Muscle layer of duodenum (tissue), 2 donors: ENCODE results near the gene MORF4L1.

Experiments used
- H3K27ac ChIP-seq: one replicate; pipeline ENCODE4 v1.7.0; 2013; ENCODE audit warnings: mild to moderate bottlenecking, low read length
- H3K27me3 ChIP-seq: one replicate; pipeline ENCODE4 v1.7.0; 2013; ENCODE audit warnings: low read depth, mild to moderate bottlenecking, control low read depth, low read length
- H3K36me3 ChIP-seq, 2 donors: one replicate each; pipeline ENCODE4 v1.7.0; 2013; ENCODE audit warnings: low read length in 2 of 2, control low read depth in 1 of 2, mild to moderate bottlenecking in 1 of 2; ENCODE audit not compliant: insufficient read depth in 2 of 2, control insufficient read depth in 1 of 2
- H3K4me1 ChIP-seq, 2 donors: one replicate each; pipeline ENCODE4 v1.7.0; 2013; ENCODE audit warnings: low read length in 2 of 2, mild to moderate bottlenecking in 2 of 2, control low read depth in 1 of 2, moderate library complexity in 1 of 2; ENCODE audit not compliant: insufficient read depth in 2 of 2, control insufficient read depth in 1 of 2
- H3K4me3 ChIP-seq, 2 donors: one replicate each; pipeline ENCODE4 v1.7.0; 2013; ENCODE audit warnings: low read length in 2 of 2, low read depth in 1 of 2, mild to moderate bottlenecking in 1 of 2
- H3K9me3 ChIP-seq, 2 donors: one replicate each; pipeline ENCODE4 v1.7.0; 2013; ENCODE audit warnings: low read length in 2 of 2, control low read depth in 1 of 2, mild to moderate bottlenecking in 1 of 2; ENCODE audit not compliant: control insufficient read depth in 1 of 2
- donor health status: healthy.

MORF4L1 gene

DNA sequence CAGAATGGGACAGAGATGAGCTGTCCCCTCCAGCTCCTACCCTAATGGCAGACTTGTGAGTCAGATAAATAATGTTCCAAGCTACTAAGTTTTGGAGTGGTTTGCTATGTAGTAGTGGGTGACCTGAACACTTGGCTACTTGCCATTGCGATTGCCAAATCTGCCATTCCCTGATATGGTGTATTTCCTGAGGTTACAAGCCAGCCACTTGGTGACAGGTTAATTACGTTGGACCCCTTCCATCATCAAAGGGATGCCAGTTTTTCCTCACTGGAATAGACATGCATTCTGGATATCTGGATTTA lies 33.6 kb downstream of the MORF4L1 start:
- Histone ChIP-seq H3K36me3 (peaks cover 51 to 52% of the 10 kb centered on the region in 2 donors), H3K4me1 (peaks cover 0 to 35% of the 10 kb centered on the region in 2 donors), H3K27me3 (no peaks in the 10 kb centered on the region), H3K27ac (no peak overlapping the region), H3K9me3 (no peaks in the 10 kb centered on the region), H3K4me3 (no peak overlapping the region)

GRCh38 chr15:78907577-78907976 lies 34.9 kb downstream of the MORF4L1 start:
- no peaks in the 10 kb centered on the region for H3K9me3 ChIP-seq
- peaks cover 0 to 31% of the 10 kb centered on the region in 2 donors for H3K4me1 ChIP-seq
- no peak overlapping the region for H3K4me3 ChIP-seq
- no peaks in the 10 kb centered on the region for H3K27me3 ChIP-seq
- H3K36me3 ChIP-seq: peaks cover 39 to 42% of the 10 kb centered on the region in 2 donors
- no peak overlapping the region for H3K27ac ChIP-seq

- Histone ChIP-seq H3K27ac (no peak overlapping the region), H3K27me3 (no peaks in the 10 kb centered on the region), H3K4me3 (no peak overlapping the region), H3K36me3 (peaks cover 23 to 34% of the 10 kb centered on the region in 2 donors), H3K9me3 (no peaks in the 10 kb centered on the region), H3K4me1 (peaks cover 0 to 27% of the 10 kb centered on the region in 2 donors)
Measured at GRCh38 chr15:78909160-78909695, 36.5 kb downstream of the MORF4L1 start.

- Histone ChIP-seq H3K36me3 (peaks cover 18 to 32% of the 10 kb centered on the region in 2 donors), H3K27me3 (no peaks in the 10 kb centered on the region), H3K4me3 (no peak overlapping the region), H3K9me3 (no peaks in the 10 kb centered on the region), H3K4me1 (peaks cover 0 to 32% of the 10 kb centered on the region in 2 donors), H3K27ac (no peak overlapping the region)
Measured at GRCh38 chr15:78909791-78910228, 37.1 kb downstream of the MORF4L1 start.

GRCh38 chr15:78910271-78910670 lies 37.6 kb downstream of the MORF4L1 start:
- no peak overlapping the region for H3K27ac ChIP-seq
- H3K36me3 ChIP-seq: peaks cover 15 to 32% of the 10 kb centered on the region in 2 donors
- no peaks in the 10 kb centered on the region for H3K9me3 ChIP-seq
- no peaks in the 10 kb centered on the region for H3K27me3 ChIP-seq
- H3K4me1 ChIP-seq: peaks cover 0 to 36% of the 10 kb centered on the region in 2 donors
- H3K4me3 ChIP-seq: no peak overlapping the region

DNA sequence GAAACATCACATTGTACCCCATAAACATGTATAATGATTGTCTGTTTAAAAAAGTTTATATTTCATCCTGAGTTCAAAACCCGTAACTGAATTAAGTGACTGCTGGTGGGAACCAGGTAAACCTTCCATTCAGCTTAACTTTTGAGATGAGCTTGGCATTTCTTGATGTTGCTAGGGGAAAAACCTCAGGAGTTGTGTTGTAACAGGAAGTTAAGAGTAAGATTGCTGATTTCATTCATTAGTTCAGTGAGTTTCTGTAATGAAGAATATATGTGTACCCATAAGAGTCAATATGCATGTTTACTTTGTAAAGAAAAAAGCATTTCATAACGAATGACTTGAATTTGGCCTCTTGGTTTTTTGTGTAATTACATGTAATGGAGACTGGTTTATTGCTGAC lies 39.6 kb downstream of the MORF4L1 start:
- Histone ChIP-seq H3K36me3 (peaks cover 5 to 17% of the 10 kb centered on the region in 2 donors), H3K9me3 (no peaks in the 10 kb centered on the region), H3K4me3 (no peak overlapping the region), H3K4me1 (peaks cover 3 to 42% of the 10 kb centered on the region in 2 donors), H3K27ac (no peak overlapping the region), H3K27me3 (no peaks in the 10 kb centered on the region)

GRCh38 chr15:78913012-78913411 lies 40.3 kb downstream of the MORF4L1 start:
- Histone ChIP-seq H3K27me3 (no peaks in the 10 kb centered on the region), H3K4me1 (peaks cover 3 to 47% of the 10 kb centered on the region in 2 donors), H3K9me3 (no peaks in the 10 kb centered on the region), H3K36me3 (peaks cover 5 to 18% of the 10 kb centered on the region in 2 donors), H3K4me3 (no peak overlapping the region), H3K27ac (no peak overlapping the region)

GRCh38 chr15:78914027-78914764 lies 41.5 kb downstream of the MORF4L1 start:
- Histone ChIP-seq H3K27ac (no peak overlapping the region), H3K27me3 (no peaks in the 10 kb centered on the region), H3K4me1 (peaks cover 3 to 47% of the 10 kb centered on the region in 2 donors), H3K4me3 (no peak overlapping the region), H3K36me3 (peaks cover 5 to 14% of the 10 kb centered on the region in 2 donors), H3K9me3 (no peaks in the 10 kb centered on the region)

- H3K27ac ChIP-seq: peak overlapping the region; percentile 31
- no peak overlapping the region for H3K4me3 ChIP-seq
- peaks cover 0 to 9% of the 10 kb centered on the region in 2 donors for H3K36me3 ChIP-seq
- no peaks in the 10 kb centered on the region for H3K27me3 ChIP-seq
- H3K9me3 ChIP-seq: no peaks in the 10 kb centered on the region
- H3K4me1 ChIP-seq: peaks cover 3 to 40% of the 10 kb centered on the region in 2 donors
Measured at GRCh38 chr15:78915341-78916087, 42.8 kb downstream of the MORF4L1 start.

GRCh38 chr15:78916088-78916487 lies 43.4 kb downstream of the MORF4L1 start:
- Histone ChIP-seq H3K4me1 (peaks cover 3 to 34% of the 10 kb centered on the region in 2 donors), H3K4me3 (no peak overlapping the region), H3K36me3 (peaks cover under 1 to 4% of the 10 kb centered on the region in 2 donors), H3K27ac (peak overlapping the region; percentile 31), H3K9me3 (no peaks in the 10 kb centered on the region), H3K27me3 (no peaks in the 10 kb centered on the region)

- Histone ChIP-seq H3K9me3 (no peaks in the 10 kb centered on the region), H3K4me1 (peaks cover 3 to 34% of the 10 kb centered on the region in 2 donors), H3K27ac (no peak overlapping the region), H3K4me3 (no peak overlapping the region), H3K27me3 (no peaks in the 10 kb centered on the region), H3K36me3 (peaks cover 19 to 22% of the 10 kb centered on the region in 2 donors)
Measured at GRCh38 chr15:78917888-78918287, 45.2 kb downstream of the MORF4L1 start.
